ENCODE data around the gene INS.

The INS gene

GRCh38 chr11:2140411-2141400 is 20.3 kb downstream of the INS start:
- no peak overlapping the region for H3K27ac ChIP-seq (ENCODE audit: low read depth, low read length)
- no CpG with 5 or more reads among the region's 102 CpGs for WGBS (ENCODE audit: extremely low coverage, insufficient coverage, low lambda C conversion rate)
- no peak for DNase-seq

GRCh38 chr11:2139621-2140337 is 21.2 kb downstream of the INS start:
- Histone ChIP-seq H2BK120ac (ENCODE audit: low read depth, low read length) (no peak overlapping the region), H3K36me3 (ENCODE audit: control insufficient read depth, insufficient read depth, low read length) (no peaks in the 10 kb centered on the region), H3K18ac (ENCODE audit: low read length) (no peak overlapping the region), H3K4ac (ENCODE audit: low read depth, low read length) (no peak overlapping the region), H3K56ac (ENCODE audit: low read length) (no peak overlapping the region), H3K9ac (ENCODE audit: low read length) (no peak overlapping the region), H2AK5ac (ENCODE audit: low read length) (no peak overlapping the region), H3K23ac (ENCODE audit: low read length) (no peak overlapping the region), H3K79me1 (ENCODE audit: low read length) (no peaks in the 10 kb centered on the region), H2BK5ac (ENCODE audit: low read length) (no peak overlapping the region), H4K5ac (ENCODE audit: low read length) (no peak overlapping the region), H3K4me2 (ENCODE audit: low read length) (no peak overlapping the region), H3K27ac (ENCODE audit: low read depth, low read length) (no peak overlapping the region), H3K4me3 (ENCODE audit: low read length) (no peak overlapping the region), H3K27me3 (ENCODE audit: insufficient read depth, low read length, poor library complexity) (peaks cover 58% of the 10 kb centered on the region), H4K8ac (ENCODE audit: low read depth, low read length) (no peak overlapping the region), H2BK15ac (replicated peaks; ENCODE audit: low read depth) (no peak overlapping the region), H3K4me1 (ENCODE audit: control insufficient read depth, low read depth, low read length) (no peaks in the 10 kb centered on the region), H3K79me2 (ENCODE audit: control insufficient read depth, insufficient read depth, low read length) (no peaks in the 10 kb centered on the region)
- no peak for DNase-seq
- WGBS (ENCODE audit: extremely low coverage, insufficient coverage, low lambda C conversion rate): no CpG with 5 or more reads among the region's 57 CpGs

More at GRCh38 chr11:2140411-2141400, 20.3 kb downstream of the INS start:
- H3K79me1 ChIP-seq (ENCODE audit: low read length): no peaks in the 10 kb centered on the region
- no peak overlapping the region for H3K18ac ChIP-seq (ENCODE audit: low read length)
- no peak overlapping the region for H2BK5ac ChIP-seq (ENCODE audit: low read length)
- no peak overlapping the region for H3K56ac ChIP-seq (ENCODE audit: low read length)
- no peak overlapping the region for H2AK5ac ChIP-seq (ENCODE audit: low read length)
- H3K27me3 ChIP-seq (ENCODE audit: insufficient read depth, low read length, poor library complexity): peaks cover 68% of the 10 kb centered on the region
- no peak overlapping the region for H4K5ac ChIP-seq (ENCODE audit: low read length)
- H3K79me2 ChIP-seq (ENCODE audit: control insufficient read depth, insufficient read depth, low read length): no peaks in the 10 kb centered on the region
- H2BK15ac ChIP-seq (replicated peaks; ENCODE audit: low read depth): no peak overlapping the region
- no peak overlapping the region for H4K8ac ChIP-seq (ENCODE audit: low read depth, low read length)
- no peak overlapping the region for H3K9ac ChIP-seq (ENCODE audit: low read length)
- no peak overlapping the region for H3K4me3 ChIP-seq (ENCODE audit: low read length)
- H3K4me1 ChIP-seq (ENCODE audit: control insufficient read depth, low read depth, low read length): no peaks in the 10 kb centered on the region
- H3K23ac ChIP-seq (ENCODE audit: low read length): no peak overlapping the region
- no peak overlapping the region for H2BK120ac ChIP-seq (ENCODE audit: low read depth, low read length)
- no peaks in the 10 kb centered on the region for H3K36me3 ChIP-seq (ENCODE audit: control insufficient read depth, insufficient read depth, low read length)
- H3K4ac ChIP-seq (ENCODE audit: low read depth, low read length): no peak overlapping the region
- no peak overlapping the region for H3K4me2 ChIP-seq (ENCODE audit: low read length)

GRCh38 chr11:2139123-2139521 is 21.9 kb downstream of the INS start, which contains the start of gene IGF2:
TSS of gene IGF2 (minus strand) at chr11:2139389. CDS start at chr11:2135523, 3,866 bp downstream.
- H3K79me1 ChIP-seq (ENCODE audit: low read length): no peaks in the 10 kb centered on the region
- H3K18ac ChIP-seq (ENCODE audit: low read length): no peak within 1 kb of the TSS
- no peak within 1 kb of the TSS for H4K5ac ChIP-seq (ENCODE audit: low read length)
- no peak within 1 kb of the TSS for H2AK5ac ChIP-seq (ENCODE audit: low read length)
- H3K4me3 ChIP-seq (ENCODE audit: low read length): no peak within 1 kb of the TSS
- H3K4ac ChIP-seq (ENCODE audit: low read depth, low read length): no peak within 1 kb of the TSS
- H3K9ac ChIP-seq (ENCODE audit: low read length): no peak within 1 kb of the TSS
- no peak within 1 kb of the TSS for H4K8ac ChIP-seq (ENCODE audit: low read depth, low read length)
- no peak within 1 kb of the TSS for H3K4me2 ChIP-seq (ENCODE audit: low read length)
- DNase-seq: no peak
- no peak within 1 kb of the TSS for H3K23ac ChIP-seq (ENCODE audit: low read length)
- no peaks in the 10 kb centered on the region for H3K4me1 ChIP-seq (ENCODE audit: control insufficient read depth, low read depth, low read length)
- H3K36me3 ChIP-seq (ENCODE audit: control insufficient read depth, insufficient read depth, low read length): no peaks in the 10 kb centered on the region
- no peak within 1 kb of the TSS for H3K27ac ChIP-seq (ENCODE audit: low read depth, low read length)
- H3K79me2 ChIP-seq (ENCODE audit: control insufficient read depth, insufficient read depth, low read length): no peaks in the 10 kb centered on the region
- H3K56ac ChIP-seq (ENCODE audit: low read length): no peak within 1 kb of the TSS
- no peak within 1 kb of the TSS for H2BK5ac ChIP-seq (ENCODE audit: low read length)
- H2BK15ac ChIP-seq (replicated peaks; ENCODE audit: low read depth): no peak within 1 kb of the TSS
- no CpG with 5 or more reads among the region's 62 CpGs for WGBS (ENCODE audit: extremely low coverage, insufficient coverage, low lambda C conversion rate)
- peaks cover 53% of the 10 kb centered on the region for H3K27me3 ChIP-seq (ENCODE audit: insufficient read depth, low read length, poor library complexity)
- no peak within 1 kb of the TSS for H2BK120ac ChIP-seq (ENCODE audit: low read depth, low read length)

- Histone ChIP-seq H3K27ac (ENCODE audit: low read depth, low read length) (no peak overlapping the region), H3K4me3 (ENCODE audit: low read length) (no peak overlapping the region), H3K9ac (ENCODE audit: low read length) (no peak overlapping the region), H3K36me3 (ENCODE audit: control insufficient read depth, insufficient read depth, low read length) (no peaks in the 10 kb centered on the region), H3K4me2 (ENCODE audit: low read length) (no peak overlapping the region), H3K4me1 (ENCODE audit: control insufficient read depth, low read depth, low read length) (no peaks in the 10 kb centered on the region), H3K23ac (ENCODE audit: low read length) (no peak overlapping the region), H2BK15ac (replicated peaks; ENCODE audit: low read depth) (no peak overlapping the region), H4K8ac (ENCODE audit: low read depth, low read length) (no peak overlapping the region), H3K79me1 (ENCODE audit: low read length) (no peaks in the 10 kb centered on the region), H3K4ac (ENCODE audit: low read depth, low read length) (no peak overlapping the region), H2BK5ac (ENCODE audit: low read length) (no peak overlapping the region), H3K79me2 (ENCODE audit: control insufficient read depth, insufficient read depth, low read length) (no peaks in the 10 kb centered on the region), H4K5ac (ENCODE audit: low read length) (no peak overlapping the region), H3K56ac (ENCODE audit: low read length) (no peak overlapping the region), H3K18ac (ENCODE audit: low read length) (no peak overlapping the region), H3K27me3 (ENCODE audit: insufficient read depth, low read length, poor library complexity) (peaks cover 47% of the 10 kb centered on the region), H2BK120ac (ENCODE audit: low read depth, low read length) (no peak overlapping the region), H2AK5ac (ENCODE audit: low read length) (no peak overlapping the region)
- no CpG with 5 or more reads among the region's 68 CpGs for WGBS (ENCODE audit: extremely low coverage, insufficient coverage, low lambda C conversion rate)
- DNase-seq: no peak
Observed at GRCh38 chr11:2138431-2139122, 22.4 kb downstream of the INS start.

- Histone ChIP-seq H3K4me1 (ENCODE audit: control insufficient read depth, low read depth, low read length) (no peaks in the 10 kb centered on the region), H3K79me2 (ENCODE audit: control insufficient read depth, insufficient read depth, low read length) (no peaks in the 10 kb centered on the region), H4K8ac (ENCODE audit: low read depth, low read length) (no peak overlapping the region), H3K56ac (ENCODE audit: low read length) (no peak overlapping the region), H2BK15ac (replicated peaks; ENCODE audit: low read depth) (no peak overlapping the region), H3K79me1 (ENCODE audit: low read length) (no peaks in the 10 kb centered on the region), H3K9ac (ENCODE audit: low read length) (no peak overlapping the region), H3K18ac (ENCODE audit: low read length) (no peak overlapping the region), H3K27me3 (ENCODE audit: insufficient read depth, low read length, poor library complexity) (peaks cover 43% of the 10 kb centered on the region), H3K4me2 (ENCODE audit: low read length) (no peak overlapping the region), H4K5ac (ENCODE audit: low read length) (no peak overlapping the region), H3K36me3 (ENCODE audit: control insufficient read depth, insufficient read depth, low read length) (no peaks in the 10 kb centered on the region), H2AK5ac (ENCODE audit: low read length) (no peak overlapping the region), H2BK120ac (ENCODE audit: low read depth, low read length) (no peak overlapping the region), H2BK5ac (ENCODE audit: low read length) (no peak overlapping the region), H3K4ac (ENCODE audit: low read depth, low read length) (no peak overlapping the region), H3K23ac (ENCODE audit: low read length) (no peak overlapping the region), H3K27ac (ENCODE audit: low read depth, low read length) (no peak overlapping the region), H3K4me3 (ENCODE audit: low read length) (no peak overlapping the region)
- DNase-seq: no peak
- no CpG with 5 or more reads among the region's 44 CpGs for WGBS (ENCODE audit: extremely low coverage, insufficient coverage, low lambda C conversion rate)
Observed at GRCh38 chr11:2138068-2138430, 23.0 kb downstream of the INS start.
